GM21447 (cell line): ENCODE measurements around the gene ADGRL2.
"Not testable (repeated sequence)": the region's sequence is repeated elsewhere in the genome, so short reads cannot be mapped to it uniquely, and the experiment has no call there.

ENCODE experiments used
- ATAC-seq: cut with Tn5 transposase; IDR thresholded peaks from one replicate; pipeline ENCODE4 v1.9.1; 2021; ENCODE audit not compliant: unreplicated experiment

Gene ADGRL2

GRCh38 chr1:81846630-81847029, 45.9 kb downstream of the ADGRL2 start:
- ATAC-seq, result no peak

- ATAC-seq, result no peak
Measured at GRCh38 chr1:81847063-81847462, 46.3 kb downstream of the ADGRL2 start.

GRCh38 chr1:81848880-81849682, 48.3 kb downstream of the ADGRL2 start:
- ATAC-seq, result no peak

GRCh38 chr1:81850031-81850430, 49.3 kb downstream of the ADGRL2 start:
- ATAC-seq, result no peak

- ATAC-seq, result no peak
Measured at GRCh38 chr1:81850495-81850894, 49.8 kb downstream of the ADGRL2 start.

- ATAC-seq, result no peak
Measured at GRCh38 chr1:81851217-81851616, 50.5 kb downstream of the ADGRL2 start.

- ATAC-seq, result no peak
Measured at GRCh38 chr1:81852961-81853360, 52.2 kb downstream of the ADGRL2 start.

GRCh38 chr1:81867235-81867634, 66.5 kb downstream of the ADGRL2 start:
- no peak for ATAC-seq

GRCh38 chr1:81869307-81869706, 68.6 kb downstream of the ADGRL2 start:
- no peak for ATAC-seq

- ATAC-seq, result not testable (repeated sequence)
Measured at GRCh38 chr1:81871091-81871490, 70.4 kb downstream of the ADGRL2 start.

- no peak for ATAC-seq
Measured at GRCh38 chr1:81873946-81874345, 73.2 kb downstream of the ADGRL2 start.

GRCh38 chr1:81874461-81874860, 73.7 kb downstream of the ADGRL2 start:
- ATAC-seq, result no peak

GRCh38 chr1:81874940-81875339, 74.2 kb downstream of the ADGRL2 start:
- ATAC-seq, result no peak

- ATAC-seq, result no peak
Measured at GRCh38 chr1:81876901-81877733, 76.4 kb downstream of the ADGRL2 start.

- no peak for ATAC-seq
Measured at GRCh38 chr1:81877940-81878339, 77.2 kb downstream of the ADGRL2 start.

GRCh38 chr1:81878538-81878937, 77.8 kb downstream of the ADGRL2 start:
- no peak for ATAC-seq

GRCh38 chr1:81880781-81881180, 80.0 kb downstream of the ADGRL2 start:
- ATAC-seq, result no peak

GRCh38 chr1:81885291-81885690, 84.6 kb downstream of the ADGRL2 start:
- no peak for ATAC-seq

- ATAC-seq, result not testable (repeated sequence)
Measured at GRCh38 chr1:81886292-81886691, 85.6 kb downstream of the ADGRL2 start.

- ATAC-seq, result no peak
Measured at GRCh38 chr1:81887421-81888144, 86.8 kb downstream of the ADGRL2 start.

- ATAC-seq, result no peak
Measured at GRCh38 chr1:81889166-81889565, 88.4 kb downstream of the ADGRL2 start.
